AG09309 (cell line): ENCODE data around the gene CRYBB1.

ENCODE experiments used
- DNase-seq: peaks from one replicate; pipeline ENCODE4 v3.0.0-alpha.2; 2010; ENCODE audit warnings: low read depth
- H3K4me3 ChIP-seq: 2 replicates; pipeline ENCODE4 v1.5.1; 2011; ENCODE audit warnings: mild to moderate bottlenecking, low read depth, low read length, moderate library complexity; ENCODE audit not compliant: control insufficient read depth
- CTCF ChIP-seq: IDR thresholded peaks from 2 replicates; pipeline ENCODE4 v1.5.1; 2011; ENCODE audit warnings: mild to moderate bottlenecking, low read depth, low read length, inconsistent platforms; ENCODE audit not compliant: insufficient read depth, control insufficient read depth; ENCODE audit errors: missing control alignments

Gene CRYBB1

DNA sequence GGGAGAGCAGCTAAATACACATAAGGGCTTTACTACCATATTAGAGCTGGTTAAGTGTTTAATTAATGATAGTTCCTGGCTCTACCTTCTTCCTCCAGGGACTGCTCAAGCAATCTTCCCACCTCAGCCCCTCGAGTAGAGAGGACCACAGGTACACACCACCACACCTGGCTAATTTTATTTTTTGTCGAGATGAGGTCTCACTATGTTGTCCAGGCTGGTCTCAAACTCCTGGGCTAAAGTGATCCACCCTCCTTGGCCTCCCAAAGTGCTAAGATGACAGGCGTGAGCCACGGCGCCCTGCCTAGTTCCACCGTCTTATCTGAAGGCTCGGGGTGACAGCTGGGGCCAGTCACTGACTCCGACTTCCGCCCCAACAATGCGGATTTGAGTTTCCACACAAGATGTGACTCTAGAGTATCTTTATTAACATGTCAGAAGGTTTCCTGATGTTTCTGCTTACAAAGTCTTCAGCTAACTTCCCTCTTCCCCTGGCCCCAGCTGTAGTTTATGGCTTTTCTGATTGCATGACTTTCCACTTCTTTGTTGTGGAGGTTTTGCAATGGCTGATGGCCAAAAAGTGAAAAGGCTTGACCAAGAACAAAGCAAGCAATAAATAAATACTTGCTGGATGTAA is 44.7 kb downstream of the CRYBB1 start:
- no peak for TF ChIP-seq CTCF
- no peak overlapping the region for H3K4me3 ChIP-seq
- peak; percentile 38 for DNase-seq

GRCh38 chr22:26570864-26571525 is 46.8 kb downstream of the CRYBB1 start:
- H3K4me3 ChIP-seq = no peak overlapping the region
- no peak for TF ChIP-seq CTCF
- DNase-seq = no peak

DNA sequence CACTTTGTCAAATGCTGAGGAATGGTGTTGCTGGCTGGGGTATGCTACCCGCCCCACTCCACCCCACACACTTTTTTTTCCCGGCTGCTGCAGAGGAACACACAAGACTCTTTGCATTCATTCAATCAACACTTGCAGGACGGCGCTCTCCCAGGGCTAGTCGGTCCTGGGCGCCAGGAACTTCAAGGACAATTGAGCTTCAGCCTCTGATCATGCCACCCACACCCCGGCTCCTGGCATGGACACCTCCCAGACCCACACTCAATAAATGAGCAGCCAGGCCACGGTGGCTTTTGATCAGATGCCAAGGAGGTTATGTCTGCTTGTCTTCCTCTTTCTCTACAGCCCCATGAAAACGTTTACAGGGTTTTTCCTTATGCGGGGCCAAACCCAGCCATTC is 47.7 kb downstream of the CRYBB1 start:
- DNase-seq = no peak

DNA sequence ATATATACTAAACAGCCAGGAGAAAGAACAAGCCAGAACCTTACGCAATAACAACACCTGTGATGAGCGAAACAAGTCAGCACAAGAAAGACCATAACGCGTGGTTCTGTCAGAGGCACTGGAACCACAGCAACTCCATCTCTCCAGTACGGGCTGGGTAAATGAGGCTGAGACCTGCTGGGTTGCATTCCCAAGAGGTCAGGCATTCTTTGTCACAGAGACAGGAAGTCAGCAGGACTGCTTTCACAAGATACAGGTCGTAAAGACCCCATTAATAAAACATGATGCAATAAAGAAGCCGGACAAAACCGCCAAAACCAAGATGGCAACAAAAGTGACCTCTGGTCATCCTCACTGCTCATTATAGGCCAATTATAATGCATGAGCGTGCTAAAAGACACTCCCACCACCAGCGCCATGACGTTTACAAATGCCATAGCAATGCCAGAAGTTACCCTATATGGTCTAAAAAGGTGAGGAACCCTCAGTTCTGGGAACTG is 49.6 kb downstream of the CRYBB1 start:
- no peak for DNase-seq
- no peak overlapping the region for H3K4me3 ChIP-seq
- TF ChIP-seq CTCF = no peak

More for the DNA sequence above, 47.7 kb downstream of the CRYBB1 start:
- no peak for TF ChIP-seq CTCF
- no peak overlapping the region for H3K4me3 ChIP-seq

DNA sequence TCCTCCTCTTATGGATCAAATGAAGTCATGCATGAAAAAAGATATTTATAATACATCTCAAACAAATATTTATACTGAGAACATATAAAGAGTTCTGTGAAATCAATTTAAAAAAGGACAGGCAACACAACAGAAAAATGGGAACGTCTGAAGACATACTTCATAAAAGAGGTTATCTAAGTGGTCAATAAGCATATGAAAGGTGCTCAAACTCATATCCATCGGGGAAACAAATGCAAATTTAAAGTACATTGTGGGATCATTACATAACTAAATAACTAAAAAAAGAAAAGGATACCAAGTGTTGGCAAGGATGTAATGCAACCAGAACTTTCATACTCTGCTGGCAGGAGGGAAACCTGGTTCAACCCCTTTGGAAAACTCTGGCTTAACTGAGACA is 50.2 kb downstream of the CRYBB1 start:
- no peak for DNase-seq
- H3K4me3 ChIP-seq = no peak overlapping the region
- no peak for TF ChIP-seq CTCF

DNA sequence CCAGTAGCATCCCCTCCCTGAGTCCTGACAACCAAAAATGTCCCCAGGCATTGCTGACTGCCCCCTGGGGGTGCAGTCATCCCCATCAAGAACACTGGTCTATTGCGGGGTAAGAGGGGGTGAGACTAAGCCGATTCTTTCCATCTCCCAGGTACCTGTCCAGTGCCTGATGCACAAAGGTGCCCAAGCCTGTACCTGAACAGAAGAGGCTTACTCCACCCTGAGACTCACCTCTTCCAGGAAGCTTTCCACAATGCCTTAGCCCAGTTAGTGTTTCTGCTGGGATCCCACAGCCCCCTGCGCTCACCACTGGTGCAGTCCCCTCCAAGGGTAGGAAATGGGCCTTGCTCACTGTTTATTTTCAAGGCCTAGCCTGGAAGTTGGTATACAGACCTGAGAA is 50.8 kb downstream of the CRYBB1 start:
- no peak for DNase-seq
- H3K4me3 ChIP-seq = no peak overlapping the region
- TF ChIP-seq CTCF = no peak
